ENCODE results near the gene NUTM2G.
"Not testable (repeated sequence)": the region's sequence is repeated elsewhere in the genome, so short reads cannot be mapped to it uniquely, and the experiment has no call there.

DNA sequence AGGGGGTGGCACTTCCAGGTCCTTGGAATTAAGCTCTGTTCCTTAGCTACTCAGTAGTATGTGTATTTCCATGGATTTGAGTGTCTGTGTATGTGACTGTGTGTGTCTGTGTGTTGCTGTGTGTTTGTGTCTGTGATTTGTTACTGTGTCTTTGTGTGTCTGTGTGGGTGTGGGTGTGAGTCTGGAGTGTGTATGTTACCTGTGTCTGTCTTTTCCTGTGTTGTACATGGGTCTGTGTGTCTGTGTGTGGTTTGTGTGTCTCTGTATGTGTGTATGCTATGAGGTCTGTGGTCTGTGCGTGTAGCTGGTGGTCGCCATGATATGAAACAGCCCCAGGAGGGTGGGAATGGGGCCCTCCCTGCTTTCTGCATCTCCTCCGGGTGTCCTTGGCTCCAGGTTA is 8.8 kb downstream of the NUTM2G start:
- not testable (repeated sequence) for TF ChIP-seq POLR2A (IDR thresholded peaks at IDR 0.05)
- TF ChIP-seq, protein P1, sequence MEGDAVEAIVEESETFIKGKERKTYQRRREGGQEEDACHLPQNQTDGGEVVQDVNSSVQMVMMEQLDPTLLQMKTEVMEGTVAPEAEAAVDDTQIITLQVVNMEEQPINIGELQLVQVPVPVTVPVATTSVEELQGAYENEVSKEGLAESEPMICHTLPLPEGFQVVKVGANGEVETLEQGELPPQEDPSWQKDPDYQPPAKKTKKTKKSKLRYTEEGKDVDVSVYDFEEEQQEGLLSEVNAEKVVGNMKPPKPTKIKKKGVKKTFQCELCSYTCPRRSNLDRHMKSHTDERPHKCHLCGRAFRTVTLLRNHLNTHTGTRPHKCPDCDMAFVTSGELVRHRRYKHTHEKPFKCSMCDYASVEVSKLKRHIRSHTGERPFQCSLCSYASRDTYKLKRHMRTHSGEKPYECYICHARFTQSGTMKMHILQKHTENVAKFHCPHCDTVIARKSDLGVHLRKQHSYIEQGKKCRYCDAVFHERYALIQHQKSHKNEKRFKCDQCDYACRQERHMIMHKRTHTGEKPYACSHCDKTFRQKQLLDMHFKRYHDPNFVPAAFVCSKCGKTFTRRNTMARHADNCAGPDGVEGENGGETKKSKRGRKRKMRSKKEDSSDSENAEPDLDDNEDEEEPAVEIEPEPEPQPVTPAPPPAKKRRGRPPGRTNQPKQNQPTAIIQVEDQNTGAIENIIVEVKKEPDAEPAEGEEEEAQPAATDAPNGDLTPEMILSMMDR (IDR thresholded peaks at IDR 0.05), result not testable (repeated sequence)

All from stomach (tissue), 4 donors.